GM19035 (cell line): ENCODE data around the gene TSPAN13.

Experiments used
- ATAC-seq: cut with Tn5 transposase; IDR thresholded peaks from one replicate; pipeline ENCODE4 v1.9.1; 2021; ENCODE audit not compliant: unreplicated experiment

TSPAN13 gene

GRCh38 chr7:16753102-16753931, at the start of gene TSPAN13:
TSS of gene TSPAN13 (plus strand) at chr7:16753755. CDS start at chr7:16753968, 213 bp downstream.
- peak; percentile 90 for ATAC-seq

GRCh38 chr7:16708511-16708910, 45.0 kb upstream of the TSPAN13 start:
- ATAC-seq: no peak

GRCh38 chr7:16708980-16709379, 44.6 kb upstream of the TSPAN13 start:
- ATAC-seq: no peak

GRCh38 chr7:16710651-16711050, 42.9 kb upstream of the TSPAN13 start:
- ATAC-seq: no peak

- ATAC-seq: no peak
These were observed 41.8 kb upstream of the TSPAN13 start for GRCh38 chr7:16711730-16712129.

GRCh38 chr7:16712916-16713315, 40.6 kb upstream of the TSPAN13 start:
- ATAC-seq: no peak

- ATAC-seq: no peak
These were observed 37.6 kb upstream of the TSPAN13 start for GRCh38 chr7:16715928-16716327.

- no peak for ATAC-seq
These were observed 35.4 kb upstream of the TSPAN13 start for GRCh38 chr7:16718111-16718656.

GRCh38 chr7:16719699-16720098, 33.9 kb upstream of the TSPAN13 start:
- ATAC-seq: no peak

- ATAC-seq: no peak
These were observed 32.0 kb upstream of the TSPAN13 start for GRCh38 chr7:16721541-16721940.

GRCh38 chr7:16724344-16724743, 29.2 kb upstream of the TSPAN13 start:
- ATAC-seq: no peak

GRCh38 chr7:16726189-16726588, 27.4 kb upstream of the TSPAN13 start:
- ATAC-seq: no peak

GRCh38 chr7:16727736-16728135, 25.8 kb upstream of the TSPAN13 start:
- ATAC-seq: no peak

- no peak for ATAC-seq
These were observed 24.7 kb upstream of the TSPAN13 start for GRCh38 chr7:16728811-16729210.

- no peak for ATAC-seq
These were observed 24.0 kb upstream of the TSPAN13 start for GRCh38 chr7:16729541-16729940.

- ATAC-seq: no peak
These were observed 22.6 kb upstream of the TSPAN13 start for GRCh38 chr7:16730937-16731336.

GRCh38 chr7:16732828-16733227, 20.7 kb upstream of the TSPAN13 start:
- no peak for ATAC-seq

GRCh38 chr7:16734148-16734726, 19.3 kb upstream of the TSPAN13 start:
- no peak for ATAC-seq

GRCh38 chr7:16735020-16735419, 18.5 kb upstream of the TSPAN13 start:
- no peak for ATAC-seq

GRCh38 chr7:16738011-16738688, 15.4 kb upstream of the TSPAN13 start:
- ATAC-seq: no peak

GRCh38 chr7:16739863-16740622, 13.5 kb upstream of the TSPAN13 start:
- no peak for ATAC-seq
